ENCODE data around the gene SLC9A3. TPM values are rescaled to one million over a fixed set of nuclear protein-coding genes. Genes with fewer than 3 reads are reported as not detected.
"Not testable (repeated sequence)": the region's sequence is repeated elsewhere in the genome, so short reads cannot be mapped to it uniquely, and the experiment has no call there.

The SLC9A3 gene
- total RNA-seq, 4 donors from 2014 or later: 1.7 to 4.5 (median 2.9) TPM

DNA sequence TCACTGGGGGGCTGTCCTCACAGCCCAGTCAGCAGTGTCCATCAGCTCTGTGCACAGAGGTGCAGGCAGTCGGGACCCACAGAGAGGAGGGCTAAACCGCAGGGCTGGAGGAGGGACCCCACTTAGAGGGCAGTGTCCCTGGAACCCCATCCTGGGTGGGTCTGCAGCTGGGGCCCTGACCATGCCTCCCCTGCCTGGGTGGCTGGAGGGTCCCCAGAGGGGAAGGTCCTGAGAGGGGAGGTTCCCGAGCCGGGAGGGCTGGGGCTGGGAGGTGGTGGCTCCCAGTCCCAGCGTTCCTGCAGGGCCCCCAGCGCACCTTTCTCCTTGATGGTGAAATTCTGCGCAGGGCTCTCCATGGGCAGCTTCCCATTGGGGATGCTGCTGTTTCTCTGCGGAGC, 48.5 kb downstream of the SLC9A3 start:
- in situ Hi-C loops (cut with MboI; ENCODE audit: low sequenced_read_pairs in 4 of 4): no loop called here
- no peak for DNase-seq

DNA sequence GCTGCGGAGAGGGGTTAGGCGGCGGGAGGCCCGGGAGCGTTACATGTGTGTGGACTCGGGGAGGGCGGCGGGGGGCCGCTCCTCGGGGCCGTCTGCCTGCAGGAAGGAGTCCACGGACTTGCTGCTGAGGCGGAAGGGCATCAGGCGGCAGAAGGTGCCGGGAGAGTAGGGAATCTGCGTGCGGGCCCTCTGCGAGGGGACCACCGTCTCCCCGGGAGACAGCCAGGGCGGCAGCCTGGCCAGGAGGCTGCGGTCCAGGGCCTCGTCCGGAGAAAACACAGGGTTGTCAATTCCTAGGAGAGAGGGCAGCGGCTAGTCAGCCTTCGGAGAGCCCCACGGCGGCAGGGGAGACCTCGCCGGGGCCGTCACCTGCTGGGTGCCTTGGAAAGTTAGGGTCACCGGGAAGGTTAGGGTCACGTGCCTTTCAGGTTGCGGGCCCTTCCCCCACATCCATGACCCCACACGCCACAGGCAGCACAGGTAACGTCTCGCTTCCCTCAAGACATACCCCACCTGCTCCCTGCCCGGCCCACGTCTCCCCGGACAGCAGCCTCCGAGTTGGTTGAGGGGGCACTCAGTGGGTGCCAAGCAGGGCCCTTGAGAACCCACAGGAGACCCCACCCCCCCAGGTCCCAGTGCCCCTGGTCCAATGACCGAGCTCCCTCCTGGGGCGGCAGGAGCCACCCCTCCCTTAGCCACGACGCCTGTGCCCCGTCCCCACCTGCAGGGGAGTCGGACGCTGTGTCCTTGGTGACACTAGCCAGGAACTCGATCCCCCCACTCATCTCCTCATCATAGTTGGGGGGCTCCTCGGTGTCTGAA, 49.2 kb downstream of the SLC9A3 start:
- DNase-seq: no peak
- TF ChIP-seq POLR2A (IDR thresholded peaks at IDR 0.05) (no peak), CTCF (IDR thresholded peaks at IDR 0.05 in 4 of 5, conservative IDR thresholded peaks at IDR 0.05 in 1 of 5) (no peak)
- ATAC-seq: no peak
- Histone ChIP-seq H3K27ac (no peak overlapping the region), H3K36me3 (no peaks in the 10 kb centered on the region), H3K27me3 (peaks cover 47 to 56% (median 54%) of the 10 kb centered on the region in 3 donors), H3K4me1 (peaks cover 11 to 24% of the 10 kb centered on the region in 2 donors), H3K4me3 (peak overlapping the region in 2 of 4 donors; percentile 15 to 74), H3K9me3 (no peaks in the 10 kb centered on the region)
- intact Hi-C loops (cut with DNase I; ENCODE audit: low total_unique reads) (loop anchor here (5.0 kb wide), 1 partner anchor 1117 kb away; no protein-coding TSS in a partner anchor), in situ Hi-C loops (cut with MboI; ENCODE audit: low sequenced_read_pairs in 4 of 4) (no loop called here)

More for the DNA sequence above, 48.5 kb downstream of the SLC9A3 start:
- H3K27me3 ChIP-seq: peaks cover 53 to 62% (median 60%) of the 10 kb centered on the region in 3 donors
- H3K4me1 ChIP-seq: peaks cover 11 to 24% of the 10 kb centered on the region in 2 donors
- H3K9me3 ChIP-seq: no peaks in the 10 kb centered on the region
- no peak for TF ChIP-seq CTCF (IDR thresholded peaks at IDR 0.05 in 4 of 5, conservative IDR thresholded peaks at IDR 0.05 in 1 of 5)
- no peak for TF ChIP-seq POLR2A (IDR thresholded peaks at IDR 0.05)
- H3K4me3 ChIP-seq: no peak overlapping the region
- no peak for ATAC-seq
- no peak overlapping the region for H3K27ac ChIP-seq
- no peaks in the 10 kb centered on the region for H3K36me3 ChIP-seq
- intact Hi-C loops (cut with DNase I; ENCODE audit: low total_unique reads): no loop called here

DNA sequence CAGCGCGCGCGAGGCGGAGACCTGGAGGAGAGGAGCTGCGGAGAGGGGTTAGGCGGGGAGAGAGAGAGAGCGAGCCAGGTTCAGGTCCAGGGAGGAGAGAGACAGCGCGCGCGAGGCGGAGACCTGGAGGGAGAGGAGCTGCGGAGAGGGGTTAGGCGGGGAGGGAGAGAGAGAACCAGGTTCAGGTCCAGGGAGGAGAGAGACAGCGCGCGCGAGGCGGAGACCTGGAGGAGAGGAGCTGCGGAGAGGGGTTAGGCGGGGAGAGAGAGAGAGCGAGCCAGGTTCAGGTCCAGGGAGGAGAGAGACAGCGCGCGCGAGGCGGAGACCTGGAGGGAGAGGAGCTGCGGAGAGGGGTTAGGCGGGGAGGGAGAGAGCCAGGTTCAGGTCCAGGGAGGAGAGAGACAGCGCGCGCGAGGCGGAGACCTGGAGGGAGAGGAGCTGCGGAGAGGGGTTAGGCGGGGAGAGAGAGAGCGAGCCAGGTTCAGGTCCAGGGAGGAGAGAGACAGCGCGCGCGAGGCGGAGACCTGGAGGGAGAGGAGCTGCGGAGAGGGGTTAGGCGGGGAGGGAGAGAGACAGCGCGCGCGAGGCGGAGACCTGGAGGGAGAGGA, 49.9 kb downstream of the SLC9A3 start:
- intact Hi-C loops (cut with DNase I; ENCODE audit: low total_unique reads): loop anchor here (5.0 kb wide), 1 partner anchor 1118 kb away; no protein-coding TSS in a partner anchor
- not testable (repeated sequence) for ATAC-seq
- peak overlapping the region; percentile 74 to 99 (median 86) for H3K4me3 ChIP-seq

DNA sequence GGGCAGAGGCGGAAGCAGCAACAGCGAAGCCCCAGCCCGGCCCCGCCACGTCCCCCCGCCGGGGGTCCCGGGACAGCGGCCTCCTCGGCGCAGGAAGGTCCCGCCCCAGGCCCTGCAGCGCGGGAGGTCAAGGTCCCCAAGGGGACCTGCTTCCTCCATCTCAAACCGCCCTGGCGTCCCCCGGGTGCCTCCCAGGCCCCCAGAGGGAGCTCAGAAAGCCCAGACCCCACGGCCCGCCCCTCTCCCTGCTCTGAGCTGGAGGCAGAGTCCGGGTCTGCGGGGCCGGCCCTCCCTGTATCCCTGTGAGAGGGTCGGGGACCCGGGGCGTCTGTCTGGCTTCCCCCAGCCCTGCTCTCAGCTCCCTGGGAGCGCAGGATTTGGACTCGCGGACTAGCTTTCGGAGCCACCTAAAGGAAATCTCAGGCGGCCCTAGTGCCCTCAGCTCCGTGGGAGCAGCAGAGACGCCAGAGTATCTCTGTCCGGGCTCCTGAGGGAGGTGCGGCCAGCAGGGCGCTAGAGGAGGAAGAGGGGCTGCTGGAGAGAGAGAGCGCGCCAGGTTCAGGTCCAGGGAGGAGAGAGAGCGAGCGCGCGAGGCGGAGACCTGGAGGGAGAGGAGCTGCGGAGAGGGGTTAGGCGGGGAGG, 50.6 kb downstream of the SLC9A3 start:
- Histone ChIP-seq H3K9me3 (no peaks in the 10 kb centered on the region), H3K36me3 (no peaks in the 10 kb centered on the region), H3K27me3 (peaks cover 33 to 42% (median 40%) of the 10 kb centered on the region in 3 donors), H3K4me3 (peak overlapping the region; percentile 74 to 99 (median 86)), H3K27ac (peak overlapping the region; percentile 45 to 83 (median 74)), H3K4me1 (peaks cover 11 to 24% of the 10 kb centered on the region in 2 donors)
- TF ChIP-seq POLR2A (IDR thresholded peaks at IDR 0.05) (no peak), CTCF (IDR thresholded peaks at IDR 0.05 in 4 of 5, conservative IDR thresholded peaks at IDR 0.05 in 1 of 5) (no peak)
- ATAC-seq (peak; percentile 13 to 25), DNase-seq (no peak)
- in situ Hi-C loops (cut with MboI; ENCODE audit: low sequenced_read_pairs in 4 of 4): no loop called here
- intact Hi-C loops (cut with DNase I; ENCODE audit: low total_unique reads): loop anchor here (1.0 to 5.0 kb wide), 4 partner anchors 31 to 1119 kb away; partner anchors contain the start of genes CCDC127, CEP72, EXOC3 and SDHA

More for the DNA sequence above, 49.9 kb downstream of the SLC9A3 start:
- H3K9me3 ChIP-seq; in situ Hi-C loops (cut with MboI; ENCODE audit: low sequenced_read_pairs in 4 of 4); DNase-seq; H3K36me3 ChIP-seq; H3K27ac ChIP-seq: not testable (repeated sequence)
- peaks cover 40 to 49% (median 47%) of the 10 kb centered on the region in 3 donors for H3K27me3 ChIP-seq
- H3K4me1 ChIP-seq: peaks cover 11 to 24% of the 10 kb centered on the region in 2 donors

All from gastrocnemius medialis (tissue), 4 donors.